ENCODE measurements around the gene GPC6.

- no peak for TF ChIP-seq CTCF (IDR thresholded peaks at IDR 0.05)
- no peak for TF ChIP-seq POLR2A (IDR thresholded peaks at IDR 0.05)
- no peak for TF ChIP-seq POLR2AphosphoS5 (IDR thresholded peaks at IDR 0.05)
- TF ChIP-seq EP300 (IDR thresholded peaks at IDR 0.05), result no peak
These were observed 12.1 kb downstream of the GPC6 start for GRCh38 chr13:93238711-93239110.

Measured in suprapubic skin (tissue), 4 donors.